Stimulated activated CD4-positive, alpha-beta T cell treated with anti-CD3 and anti-CD28 coated beads, Interleukin-15, amount 100 ng/mL, for 24 hours (primary cell): Measurements from ENCODE around the gene NEK10.
"Not testable (repeated sequence)": the region's sequence is repeated elsewhere in the genome, so short reads cannot be mapped to it uniquely, and the experiment has no call there.

Source experiments
- DNase-seq: peaks from one replicate; pipeline ENCODE4 v3.0.0-alpha.2; 2020

NEK10 gene

DNA sequence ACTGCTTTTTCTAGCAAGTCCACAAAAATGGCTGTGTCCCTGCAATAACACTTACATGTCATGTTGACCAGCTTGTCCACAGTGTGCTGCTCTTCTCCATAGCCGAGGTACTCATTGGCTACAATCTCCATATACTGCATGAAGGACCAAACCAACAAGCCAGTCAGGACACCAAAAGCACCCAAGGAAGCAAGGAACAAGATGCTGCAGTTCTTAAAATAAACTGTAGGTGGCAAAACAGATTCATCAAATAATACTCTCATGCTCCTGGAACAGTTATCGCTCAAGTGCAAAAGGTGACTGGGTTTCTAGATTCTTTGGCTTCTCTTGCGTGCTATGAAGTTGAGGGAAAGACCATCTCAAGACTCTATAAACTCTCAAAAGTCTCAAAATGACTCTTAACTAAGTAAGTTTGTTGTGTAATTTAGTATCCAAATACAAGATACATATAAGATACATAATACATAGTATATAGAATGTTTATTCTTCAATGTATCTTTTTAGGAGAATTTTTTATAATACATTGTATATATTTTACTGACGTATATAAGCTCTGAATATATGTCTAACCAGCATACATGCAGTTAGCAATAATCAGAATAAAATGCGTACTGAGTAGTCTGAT is 57.0 kb downstream of the NEK10 start:
- no peak for DNase-seq

- no peak for DNase-seq
These were observed 57.8 kb downstream of the NEK10 start for GRCh38 chr3:27311400-27311799.

DNA sequence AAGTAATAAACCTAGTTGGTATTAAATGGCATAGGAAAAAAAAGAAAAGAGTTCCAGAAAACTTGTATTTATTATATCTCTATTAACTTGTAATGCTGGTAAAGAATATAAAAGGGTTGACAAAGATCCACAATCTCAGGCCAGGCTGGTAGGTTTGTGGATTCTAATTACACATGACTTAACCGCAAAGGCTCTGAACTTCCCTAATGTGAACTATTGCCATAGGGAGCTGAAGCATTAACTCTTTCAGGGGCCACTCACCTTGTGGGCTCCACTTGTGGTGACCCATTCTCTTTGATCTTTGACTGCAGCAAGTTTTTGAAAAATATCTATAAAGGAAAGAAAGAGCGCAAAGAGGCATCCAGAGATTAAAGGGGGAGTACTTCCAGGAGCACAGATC is 58.5 kb downstream of the NEK10 start:
- DNase-seq, result no peak

DNA sequence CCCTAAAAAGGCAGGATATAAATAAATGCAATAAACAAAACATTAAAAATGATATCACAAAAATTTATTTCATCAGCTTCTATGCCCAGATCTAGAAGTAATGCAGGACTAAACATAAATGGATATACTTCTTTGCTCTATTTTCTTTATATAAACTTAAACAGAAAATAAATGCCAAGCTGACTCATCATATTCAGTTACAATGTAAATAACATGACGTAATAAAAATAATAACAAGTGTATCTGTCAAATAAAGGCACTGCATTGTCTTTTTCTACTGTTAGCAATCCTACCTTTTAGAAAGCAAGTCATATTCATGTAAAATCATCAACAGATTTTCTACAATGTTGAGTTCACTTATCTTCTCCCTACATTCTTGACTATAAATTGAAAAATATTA is 61.6 kb downstream of the NEK10 start:
- DNase-seq, result no peak

DNA sequence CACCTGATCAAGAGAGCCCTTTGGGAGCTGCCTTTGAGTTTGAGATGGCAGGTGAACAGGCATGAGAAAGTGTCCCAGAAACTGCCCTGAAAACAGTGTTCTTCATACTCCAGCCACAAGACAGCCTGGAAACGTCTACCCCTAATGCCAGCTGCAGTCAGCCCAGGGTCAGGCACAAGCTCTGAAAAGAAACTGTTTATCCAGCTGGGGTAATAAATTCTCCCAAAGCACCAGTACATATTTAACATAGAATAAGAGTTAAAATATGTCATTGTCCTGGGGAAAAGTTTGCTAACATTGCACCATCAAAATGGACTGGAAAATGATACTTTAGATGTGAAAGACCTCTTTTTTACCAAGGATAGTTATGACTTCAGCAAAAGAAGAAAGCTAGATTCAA is 66.3 kb downstream of the NEK10 start:
- no peak for DNase-seq

- not testable (repeated sequence) for DNase-seq
These were observed 70.2 kb downstream of the NEK10 start for GRCh38 chr3:27298981-27299380.

DNA sequence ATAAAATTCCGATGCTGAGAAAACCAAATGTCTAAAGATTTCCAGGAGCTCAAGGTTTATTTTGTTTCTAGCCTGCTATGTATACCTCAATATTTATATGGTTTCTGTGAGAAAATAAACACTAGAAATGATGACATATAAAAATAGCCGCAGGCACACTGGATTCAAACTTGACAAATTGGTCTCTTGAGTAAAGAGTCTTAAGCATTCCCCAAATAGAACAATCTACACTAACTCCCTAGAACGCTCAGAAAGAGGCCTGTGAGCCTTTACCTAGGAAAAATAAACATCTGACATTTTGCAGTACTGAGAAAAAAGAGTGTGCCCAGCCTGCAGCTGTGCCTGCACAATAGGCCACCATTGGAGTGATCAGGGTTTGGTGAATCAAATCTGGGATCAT is 75.2 kb downstream of the NEK10 start:
- no peak for DNase-seq

- no peak for DNase-seq
These were observed 78.4 kb downstream of the NEK10 start for GRCh38 chr3:27290760-27291159.

GRCh38 chr3:27289769-27290413 is 79.3 kb downstream of the NEK10 start:
- DNase-seq, result no peak

GRCh38 chr3:27287052-27287451 is 82.1 kb downstream of the NEK10 start:
- no peak for DNase-seq

- DNase-seq, result not testable (repeated sequence)
These were observed 82.7 kb downstream of the NEK10 start for GRCh38 chr3:27286467-27286866.

- DNase-seq, result no peak
These were observed 83.5 kb downstream of the NEK10 start for GRCh38 chr3:27285668-27286067.

GRCh38 chr3:27281671-27282150 is 87.5 kb downstream of the NEK10 start:
- no peak for DNase-seq

GRCh38 chr3:27279123-27279522 is 90.1 kb downstream of the NEK10 start:
- DNase-seq, result no peak

GRCh38 chr3:27278383-27279055 is 90.7 kb downstream of the NEK10 start:
- DNase-seq, result no peak

DNA sequence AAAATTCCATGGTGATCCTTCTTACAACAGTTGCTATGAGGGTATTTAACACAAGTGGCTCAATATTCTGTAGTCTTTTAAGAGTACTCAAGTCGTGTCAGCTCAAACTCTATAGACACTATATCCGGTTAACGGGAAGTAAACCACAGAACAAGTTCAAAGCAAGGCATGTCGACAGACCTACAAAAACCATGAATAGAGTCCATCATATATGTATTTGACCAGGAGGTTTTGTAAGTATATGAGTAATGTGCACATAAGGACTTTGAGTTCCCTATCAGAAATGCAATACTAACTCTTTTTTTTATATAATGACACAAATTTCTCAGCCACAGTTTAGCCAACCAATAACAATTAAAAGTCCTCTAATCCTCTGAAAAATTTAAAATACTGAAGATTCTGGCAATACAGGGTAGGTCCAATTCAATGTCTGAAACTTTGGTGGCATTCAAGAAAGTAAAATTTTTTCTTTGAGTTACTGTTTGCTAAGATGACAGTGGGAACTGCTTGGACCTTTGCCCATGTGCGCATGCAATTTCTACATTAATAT is 93.7 kb downstream of the NEK10 start:
- DNase-seq, result no peak

DNA sequence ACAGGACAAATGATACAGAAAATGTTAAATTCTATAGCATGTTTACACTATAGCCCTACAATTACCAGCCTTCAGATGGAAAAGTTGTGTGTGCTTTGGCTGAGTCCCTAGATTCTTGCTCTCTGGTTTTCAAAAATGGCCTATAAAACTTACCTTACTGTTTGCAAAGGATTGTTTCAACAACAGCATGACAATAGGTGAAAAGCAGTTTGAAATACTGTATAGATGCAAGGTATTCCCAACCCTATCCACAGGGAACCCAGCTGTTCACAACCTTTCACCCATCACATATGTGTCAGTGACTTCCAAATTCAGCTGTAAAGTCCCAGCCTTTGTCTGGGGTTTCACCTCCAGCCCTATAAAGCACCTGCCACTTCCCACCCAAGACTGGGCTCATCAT is 97.3 kb downstream of the NEK10 start:
- DNase-seq, result no peak

DNA sequence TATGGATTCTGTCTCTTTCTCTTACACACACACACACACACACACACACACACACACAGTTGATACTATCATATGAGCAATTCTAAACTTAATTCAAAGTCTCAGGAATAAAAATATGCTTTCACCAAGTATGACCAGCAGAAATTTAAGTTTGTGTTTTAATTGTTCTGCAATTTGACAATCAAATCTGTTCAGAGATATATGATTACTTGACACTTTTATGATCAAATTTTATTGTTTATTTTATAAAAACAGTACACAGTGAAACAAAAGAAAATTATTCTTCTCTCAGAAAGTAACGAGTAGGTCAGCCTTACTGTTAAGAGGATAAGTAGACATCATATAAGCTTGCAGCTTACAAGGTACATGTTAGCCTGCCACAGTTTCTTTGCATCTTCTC is 114.3 kb downstream of the NEK10 start:
- no peak for DNase-seq

DNA sequence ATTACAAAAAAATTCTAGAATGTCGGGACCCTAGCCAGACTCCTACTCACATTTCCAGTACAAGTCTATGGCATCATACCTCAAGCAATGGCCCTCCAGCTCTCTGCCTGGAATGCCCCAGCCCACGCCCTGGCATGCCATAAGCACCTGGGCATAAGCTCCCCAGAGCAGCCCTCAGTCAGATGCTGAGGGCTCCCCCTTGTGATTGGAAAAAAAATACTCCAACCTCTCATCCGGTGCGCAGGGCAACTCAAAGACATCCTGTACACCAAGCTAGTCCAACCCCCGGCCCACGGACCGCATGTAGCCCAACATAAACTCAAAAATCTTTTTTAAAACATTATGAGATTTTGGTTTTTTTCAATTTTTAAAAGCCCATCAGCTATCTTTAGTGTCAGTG is 115.4 kb downstream of the NEK10 start:
- DNase-seq, result peak; percentile 24

DNA sequence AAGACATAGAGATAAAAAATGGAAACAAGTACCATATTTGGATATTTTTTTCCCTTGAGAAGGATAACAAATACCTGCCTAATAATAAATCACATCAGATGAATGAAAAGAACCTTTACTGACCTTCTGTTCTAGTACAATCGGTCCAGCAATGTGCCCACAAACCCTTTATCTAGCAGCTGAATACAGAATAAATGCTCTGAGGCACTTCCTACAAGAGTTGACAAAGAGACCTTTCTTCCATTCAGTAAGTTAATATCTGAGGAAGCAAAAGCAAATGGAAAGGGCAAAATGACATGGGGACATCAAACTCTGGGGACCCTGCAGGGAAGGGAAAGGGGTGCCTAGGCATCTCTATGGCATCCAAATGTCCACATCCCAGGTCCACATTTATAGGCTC is 115.8 kb downstream of the NEK10 start:
- DNase-seq, result no peak

DNA sequence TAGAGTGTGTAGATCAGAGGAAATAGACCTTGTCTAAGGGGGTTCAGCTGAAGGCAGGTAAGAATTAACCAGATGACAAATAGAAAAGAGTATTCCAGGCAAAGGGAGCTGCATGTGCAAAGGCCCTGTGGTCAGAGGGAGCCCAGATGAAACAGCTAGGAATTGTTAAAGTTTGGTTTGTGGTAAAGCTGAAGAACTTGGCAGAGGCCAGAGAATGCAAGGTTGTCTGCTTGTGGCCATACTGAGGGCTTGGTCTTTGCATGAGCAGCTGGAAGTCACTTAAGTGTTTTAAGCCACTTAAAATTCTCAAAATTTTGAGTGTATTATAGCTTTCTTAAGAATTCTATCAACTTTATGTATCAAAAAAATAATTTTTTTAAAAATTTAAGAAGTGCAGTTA is 116.5 kb downstream of the NEK10 start:
- no peak for DNase-seq

- DNase-seq, result no peak
These were observed 124.8 kb downstream of the NEK10 start for GRCh38 chr3:27244374-27244773.

DNA sequence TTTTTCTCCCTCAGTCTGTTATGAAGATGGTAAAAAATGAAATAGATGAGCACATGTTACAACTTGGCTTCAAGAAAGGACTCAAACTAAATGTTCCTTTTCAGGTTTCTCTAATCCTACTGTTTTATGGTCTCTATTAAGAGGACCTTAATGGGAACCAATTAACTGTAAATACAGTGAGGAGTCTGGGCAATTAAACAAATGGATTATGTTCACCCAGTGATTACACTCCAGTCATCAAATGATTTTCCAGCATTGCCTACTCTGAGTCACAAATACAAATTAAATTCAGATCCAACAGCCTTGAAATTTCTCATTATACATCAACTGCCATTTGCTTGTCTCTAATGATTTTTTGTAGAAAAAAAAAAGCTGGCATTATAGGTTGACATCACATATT is 129.2 kb downstream of the NEK10 start:
- DNase-seq, result no peak

DNA sequence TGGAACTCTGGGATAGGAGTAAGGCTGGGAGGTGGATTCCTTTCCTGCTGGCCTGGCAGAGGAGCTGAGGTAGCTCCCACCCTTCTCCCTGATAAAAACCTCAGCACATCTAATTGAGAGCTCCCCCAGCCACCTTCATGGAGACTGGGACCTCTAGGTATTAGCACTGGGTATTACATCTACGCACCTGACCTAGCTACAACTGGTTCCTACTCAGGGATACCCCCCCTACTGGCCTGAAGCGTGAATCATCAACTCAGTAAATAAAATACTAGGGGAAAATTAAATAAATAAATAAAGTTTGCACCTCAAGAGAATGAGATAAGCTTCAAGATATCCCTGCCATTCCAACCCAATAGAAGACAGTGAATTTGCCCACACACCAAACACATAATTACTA is 140.4 kb downstream of the NEK10 start:
- no peak for DNase-seq
